AG04450 (cell line): ENCODE data around the gene RC3H1. TPM values are rescaled to one million over a fixed set of nuclear protein-coding genes. Genes with fewer than 3 reads are reported as not detected.
A peak's percentile ranks its signal among the peaks of the same experiment; 100 is the strongest.

ENCODE experiments used
- CTCF ChIA-PET: fragments of 300-600, 350-600 bp; formaldehyde crosslinking; extraction: SDS; loops from one replicate; lab custom pipeline; 2022; ENCODE audit warnings: antibody characterized with exemption, inconsistent platforms; lab: Charles Lee
- POLR2A ChIA-PET: fragments of 350-600 bp; formaldehyde crosslinking; extraction: SDS; loops from one replicate; lab custom pipeline; 2021; ENCODE audit warnings: antibody characterized with exemption, inconsistent platforms; lab: Yijun Ruan, JAX
- DNase-seq: peaks from one replicate; pipeline ENCODE4 v3.0.0-alpha.2; 2011; ENCODE audit warnings: low read depth, low spot score
- H3K27ac ChIP-seq: one replicate; pipeline ENCODE4 v1.5.1; 2012; ENCODE audit warnings: low read depth, low read length, control low read depth
- H3K27me3 ChIP-seq: one replicate; pipeline ENCODE4 v1.6.0; 2012; ENCODE audit warnings: low read length; ENCODE audit not compliant: control insufficient read depth, insufficient read depth
- H3K4me3 ChIP-seq: 2 replicates; pipeline ENCODE4 v1.5.1; 2011; ENCODE audit warnings: mild to moderate bottlenecking, low read depth, low read length, control low read depth
- H3K9me3 ChIP-seq: 2 replicates; pipeline ENCODE4 v1.5.1; 2012; ENCODE audit warnings: low read length; ENCODE audit not compliant: control insufficient read depth, insufficient read depth
- CTCF ChIP-seq: IDR thresholded peaks from 2 replicates; pipeline ENCODE4 v1.5.1; 2011; ENCODE audit warnings: low read depth, low read length, control low read depth, inconsistent platforms
- polyA plus RNA-seq: library from polyadenylated mRNA; depleted of rRNA; stranded (reverse); fragments of >200 nt; gene quantifications from 2 replicates; pipeline ENCODE4 v1.2.3, GENCODE V29; 2011

Gene RC3H1
- polyA plus RNA-seq, 1 experiment = 13.9 TPM

- ChIA-PET POLR2A (no interaction called here), CTCF (interaction anchor here (0.5 to 0.6 kb wide), 2 partner anchors 100 to 111 kb away, joined by 3 read pairs; no protein-coding TSS in a partner anchor)
- no peak for TF ChIP-seq CTCF
These were observed 6.3 kb upstream of the RC3H1 start for GRCh38 chr1:174028495-174028894.

DNA sequence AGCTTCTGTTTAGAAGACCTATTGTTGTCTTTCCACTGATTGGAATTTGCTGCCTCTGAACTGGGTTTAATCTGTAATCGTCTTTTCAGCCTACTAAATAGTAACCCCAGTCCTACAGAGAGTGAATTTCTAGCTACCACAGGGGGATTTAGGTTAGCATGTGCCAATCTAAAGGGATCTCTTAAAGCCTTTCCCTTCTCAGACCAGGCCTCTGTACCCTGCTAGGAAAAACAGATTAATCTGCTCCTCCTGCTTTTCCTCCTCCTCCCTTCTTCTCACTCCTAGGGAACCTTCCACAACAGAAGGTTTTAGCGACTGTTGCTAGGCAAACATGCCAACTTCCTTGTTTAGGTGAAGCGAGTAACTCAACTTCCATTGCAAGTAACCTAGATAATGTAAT, 1.3 kb upstream of the RC3H1 start:
- ChIA-PET POLR2A (interaction anchor here (1.2 to 1.6 kb wide), 2 partner anchors 35 to 155 kb away, joined by 3 to 8 read pairs; partner anchors contain the start of genes GAS5 and ZBTB37), CTCF (no interaction called here)
- TF ChIP-seq CTCF = no peak
- no peaks in the 10 kb centered on the region; the same call in 1 of the 2 replicates for H3K9me3 ChIP-seq
- H3K27me3 ChIP-seq = no peaks in the 10 kb centered on the region
- no peak for DNase-seq
- H3K27ac ChIP-seq = no peak overlapping the region
- H3K4me3 ChIP-seq = no peak overlapping the region

More at GRCh38 chr1:174028495-174028894, 6.3 kb upstream of the RC3H1 start:
- no peak for DNase-seq
- no peak overlapping the region for H3K27ac ChIP-seq
- H3K27me3 ChIP-seq = no peaks in the 10 kb centered on the region
- no peak overlapping the region for H3K4me3 ChIP-seq
- H3K9me3 ChIP-seq = no peaks in the 10 kb centered on the region

DNA sequence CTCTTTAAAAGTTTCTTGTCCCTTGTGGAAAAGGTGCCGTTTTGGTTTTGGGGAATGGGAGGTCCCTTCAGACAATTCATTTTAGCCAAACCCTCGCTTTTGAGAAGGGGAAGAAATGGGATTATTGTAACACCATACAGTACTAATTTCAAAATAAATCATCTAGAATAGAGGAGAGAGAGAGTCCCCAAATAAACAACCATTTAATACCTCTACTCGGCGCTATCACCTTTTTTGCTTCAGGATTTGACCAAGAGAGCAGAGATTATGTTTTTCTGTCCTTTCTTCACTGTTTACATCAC, 770 bp upstream of the RC3H1 start:
- POLR2A ChIA-PET = interaction anchor here (0.6 to 1.7 kb wide), 6 partner anchors 10 to 155 kb away, joined by 3 to 8 read pairs (median 4); partner anchors contain the start of genes GAS5 and ZBTB37
- Histone ChIP-seq H3K27ac (no peak overlapping the region), H3K9me3 (no peaks in the 10 kb centered on the region; the same call in 1 of the 2 replicates), H3K4me3 (peak overlapping the region; percentile 92), H3K27me3 (no peaks in the 10 kb centered on the region)
- TF ChIP-seq CTCF = no peak
- CTCF ChIA-PET = no interaction called here
- no peak for DNase-seq

DNA sequence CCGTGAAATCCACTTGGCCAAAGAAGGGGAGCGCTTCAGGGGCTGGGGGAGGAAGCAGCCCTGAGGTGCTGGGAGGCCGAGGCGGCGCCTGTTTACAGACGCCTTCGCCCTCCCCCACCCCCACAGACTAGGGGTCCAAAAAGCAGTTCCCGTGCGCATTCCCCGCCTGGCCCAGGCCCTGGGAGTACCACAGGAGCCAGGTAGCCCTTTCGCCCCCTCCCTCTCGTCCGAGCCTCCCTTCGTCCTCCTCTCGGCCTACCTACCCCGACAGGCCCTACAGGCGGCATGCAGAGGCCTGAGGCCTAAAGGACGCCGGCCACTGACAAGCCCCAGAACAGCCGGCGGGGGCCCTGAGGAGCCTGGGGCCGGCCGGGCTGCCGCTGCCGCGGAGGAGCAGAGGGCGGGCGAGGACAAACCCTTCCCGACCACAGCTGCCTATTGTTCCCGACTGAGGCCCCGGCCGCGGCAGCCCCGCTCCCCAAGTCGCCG, 522 bp downstream of the RC3H1 start:
- peak overlapping the region; percentile 58 for H3K27ac ChIP-seq
- ChIA-PET POLR2A (interaction anchor here (0.6 to 1.7 kb wide), 6 partner anchors 11 to 153 kb away, joined by 3 to 8 read pairs (median 4); partner anchors contain the start of genes GAS5 and ZBTB37), CTCF (no interaction called here)
- DNase-seq = no peak
- TF ChIP-seq CTCF = no peak
- peak overlapping the region; percentile 92 for H3K4me3 ChIP-seq
- H3K9me3 ChIP-seq = no peaks in the 10 kb centered on the region; the same call in 1 of the 2 replicates
- H3K27me3 ChIP-seq = no peaks in the 10 kb centered on the region

DNA sequence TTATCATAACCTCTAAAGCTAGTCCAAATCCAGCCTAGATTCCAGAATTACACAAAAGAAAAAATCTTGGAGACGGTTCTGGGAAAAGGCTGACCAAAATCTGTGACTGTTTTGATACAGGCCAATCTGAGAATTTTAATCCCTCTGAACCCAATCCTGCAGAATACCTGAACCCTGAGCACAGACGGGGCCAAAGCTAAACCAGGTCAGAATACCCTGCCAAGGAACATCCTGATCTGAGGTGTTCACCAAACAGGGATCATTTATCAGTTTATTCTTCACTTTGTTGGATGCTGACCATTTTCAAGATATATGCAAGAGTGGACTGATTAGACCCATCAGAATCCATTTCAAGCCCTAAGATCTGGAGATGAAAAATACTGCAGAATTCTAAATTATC, 3.6 kb downstream of the RC3H1 start:
- POLR2A ChIA-PET = interaction anchor here (1.2 kb wide), 1 partner anchor 150 kb away, joined by 7 read pairs; the partner anchor contains the start of genes GAS5 and ZBTB37
- Histone ChIP-seq H3K27ac (no peak overlapping the region), H3K4me3 (no peak overlapping the region), H3K9me3 (no peaks in the 10 kb centered on the region; the same call in 1 of the 2 replicates), H3K27me3 (no peaks in the 10 kb centered on the region)
- no peak for TF ChIP-seq CTCF
- CTCF ChIA-PET = no interaction called here
- no peak for DNase-seq
